NK-92 (cell line): ENCODE data around the gene SMYD3.

ENCODE experiments used
- DNase-seq: peaks from one replicate; lab custom pipeline; 2025; ENCODE audit not compliant: unreplicated experiment; lab: John Stamatoyannopoulos, UW

The SMYD3 gene

GRCh38 chr1:246218686-246219085 lies 288.4 kb downstream of the SMYD3 start:
- DNase-seq: no peak

GRCh38 chr1:246216906-246217305 lies 290.2 kb downstream of the SMYD3 start:
- DNase-seq: no peak

GRCh38 chr1:246215510-246215903 lies 291.6 kb downstream of the SMYD3 start:
- no peak for DNase-seq

- no peak for DNase-seq
Measured at GRCh38 chr1:246214708-246215509, 292.2 kb downstream of the SMYD3 start.

GRCh38 chr1:246213947-246214346 lies 293.1 kb downstream of the SMYD3 start:
- DNase-seq: no peak

GRCh38 chr1:246213502-246213901 lies 293.6 kb downstream of the SMYD3 start:
- no peak for DNase-seq

GRCh38 chr1:246213036-246213435 lies 294.0 kb downstream of the SMYD3 start:
- DNase-seq: no peak

GRCh38 chr1:246212013-246212412 lies 295.1 kb downstream of the SMYD3 start:
- DNase-seq: no peak

- no peak for DNase-seq
Measured at GRCh38 chr1:246210756-246211155, 296.3 kb downstream of the SMYD3 start.

- no peak for DNase-seq
Measured at GRCh38 chr1:246208105-246208504, 299.0 kb downstream of the SMYD3 start.

GRCh38 chr1:246203180-246203579 lies 303.9 kb downstream of the SMYD3 start:
- no peak for DNase-seq

GRCh38 chr1:246200738-246201137 lies 306.3 kb downstream of the SMYD3 start:
- DNase-seq: no peak

- DNase-seq: no peak
Measured at GRCh38 chr1:246200225-246200624, 306.9 kb downstream of the SMYD3 start.

GRCh38 chr1:246199086-246199645 lies 307.9 kb downstream of the SMYD3 start:
- no peak for DNase-seq

GRCh38 chr1:246198115-246198816 lies 308.8 kb downstream of the SMYD3 start:
- DNase-seq: no peak

GRCh38 chr1:246197076-246197475 lies 310.0 kb downstream of the SMYD3 start:
- no peak for DNase-seq

- DNase-seq: no peak
Measured at GRCh38 chr1:246195296-246195695, 311.8 kb downstream of the SMYD3 start.

GRCh38 chr1:246193537-246193936 lies 313.5 kb downstream of the SMYD3 start:
- DNase-seq: no peak

- DNase-seq: no peak
Measured at GRCh38 chr1:246189126-246189525, 318.0 kb downstream of the SMYD3 start.

GRCh38 chr1:246187834-246188372 lies 319.2 kb downstream of the SMYD3 start:
- no peak for DNase-seq

GRCh38 chr1:246184503-246184902 lies 322.6 kb downstream of the SMYD3 start:
- no peak for DNase-seq
